Thoracic aorta (tissue), 2 donors: ENCODE data around the gene RASSF4. TPM values are rescaled to one million over a fixed set of nuclear protein-coding genes. Genes with fewer than 3 reads are reported as not detected.

Source experiments
- ATAC-seq: fragments of 150-250 bp; one replicate; pipeline ENCODE4 v1.8.0; 2017; ENCODE audit warnings: low read depth; ENCODE audit not compliant: insufficient number of reproducible peaks, low FRiP score
- DNase-seq: peaks from one replicate; pipeline ENCODE4 v3.0.0-alpha.2; 2020; ENCODE audit warnings: low spot score
- H3K27ac ChIP-seq, 2 donors: fragments of 200-600 bp; sonication (generic); 1 replicate in 1 of 2; 2 replicates in 1 of 2; pipeline ENCODE4 v1.5.1; 2016; ENCODE audit warnings: mild to moderate bottlenecking in 2 of 2, moderate library complexity in 2 of 2
- H3K27me3 ChIP-seq: fragments of 200-600 bp; sonication (generic); replicated peaks from 2 replicates; pipeline ENCODE4 v1.6.0; 2016; ENCODE audit warnings: mild to moderate bottlenecking; ENCODE audit not compliant: insufficient read depth
- H3K36me3 ChIP-seq: fragments of 200-600 bp; sonication (generic); one replicate; pipeline ENCODE4 v1.5.1; 2016
- H3K4me1 ChIP-seq, 2 donors: fragments of 200-600 bp; sonication (generic); 1 replicate in 1 of 2; 2 replicates in 1 of 2; pipeline versions ENCODE4 v1.5.1 to v1.6.0; 2016; ENCODE audit warnings: low read depth in 2 of 2, mild to moderate bottlenecking in 1 of 2; ENCODE audit not compliant: control insufficient read depth in 1 of 2
- H3K4me3 ChIP-seq: fragments of 200-600 bp; sonication (generic); 2 replicates; pipeline ENCODE4 v1.5.1; 2016; ENCODE audit warnings: mild to moderate bottlenecking
- H3K9me3 ChIP-seq: fragments of 200-600 bp; sonication (generic); 2 replicates; pipeline ENCODE4 v1.5.1; 2016
- total RNA-seq, 2 donors: library from RNA; depleted of rRNA; stranded (reverse); fragments of >200 nt; gene quantifications; one replicate each; pipeline versions ENCODE4 v1.1.0 to v1.2.3, GENCODE V29; 2016
- TF ChIP-seq, protein P1 (sequence below): fragments of 200-600 bp; sonication (generic); IDR thresholded peaks from one replicate; pipeline ENCODE4 v1.5.1; 2019; ENCODE audit warnings: antibody characterized with exemption

RASSF4 gene
- total RNA-seq, 2 donors from 2014 or later = 48.5 to 68.5 TPM

- no peak for DNase-seq
- no peaks in the 10 kb centered on the region for H3K27me3 ChIP-seq
- H3K36me3 ChIP-seq = no peaks in the 10 kb centered on the region
- ATAC-seq = no peak
- H3K4me3 ChIP-seq = no peak overlapping the region
- H3K9me3 ChIP-seq = no peaks in the 10 kb centered on the region
- TF ChIP-seq, protein P1, sequence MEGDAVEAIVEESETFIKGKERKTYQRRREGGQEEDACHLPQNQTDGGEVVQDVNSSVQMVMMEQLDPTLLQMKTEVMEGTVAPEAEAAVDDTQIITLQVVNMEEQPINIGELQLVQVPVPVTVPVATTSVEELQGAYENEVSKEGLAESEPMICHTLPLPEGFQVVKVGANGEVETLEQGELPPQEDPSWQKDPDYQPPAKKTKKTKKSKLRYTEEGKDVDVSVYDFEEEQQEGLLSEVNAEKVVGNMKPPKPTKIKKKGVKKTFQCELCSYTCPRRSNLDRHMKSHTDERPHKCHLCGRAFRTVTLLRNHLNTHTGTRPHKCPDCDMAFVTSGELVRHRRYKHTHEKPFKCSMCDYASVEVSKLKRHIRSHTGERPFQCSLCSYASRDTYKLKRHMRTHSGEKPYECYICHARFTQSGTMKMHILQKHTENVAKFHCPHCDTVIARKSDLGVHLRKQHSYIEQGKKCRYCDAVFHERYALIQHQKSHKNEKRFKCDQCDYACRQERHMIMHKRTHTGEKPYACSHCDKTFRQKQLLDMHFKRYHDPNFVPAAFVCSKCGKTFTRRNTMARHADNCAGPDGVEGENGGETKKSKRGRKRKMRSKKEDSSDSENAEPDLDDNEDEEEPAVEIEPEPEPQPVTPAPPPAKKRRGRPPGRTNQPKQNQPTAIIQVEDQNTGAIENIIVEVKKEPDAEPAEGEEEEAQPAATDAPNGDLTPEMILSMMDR = no peak
- H3K27ac ChIP-seq = no peak overlapping the region
- H3K4me1 ChIP-seq = peaks cover 9 to 18% of the 10 kb centered on the region in 2 donors
Observed at GRCh38 chr10:44954962-44955361, 4.6 kb upstream of the RASSF4 start.

DNA sequence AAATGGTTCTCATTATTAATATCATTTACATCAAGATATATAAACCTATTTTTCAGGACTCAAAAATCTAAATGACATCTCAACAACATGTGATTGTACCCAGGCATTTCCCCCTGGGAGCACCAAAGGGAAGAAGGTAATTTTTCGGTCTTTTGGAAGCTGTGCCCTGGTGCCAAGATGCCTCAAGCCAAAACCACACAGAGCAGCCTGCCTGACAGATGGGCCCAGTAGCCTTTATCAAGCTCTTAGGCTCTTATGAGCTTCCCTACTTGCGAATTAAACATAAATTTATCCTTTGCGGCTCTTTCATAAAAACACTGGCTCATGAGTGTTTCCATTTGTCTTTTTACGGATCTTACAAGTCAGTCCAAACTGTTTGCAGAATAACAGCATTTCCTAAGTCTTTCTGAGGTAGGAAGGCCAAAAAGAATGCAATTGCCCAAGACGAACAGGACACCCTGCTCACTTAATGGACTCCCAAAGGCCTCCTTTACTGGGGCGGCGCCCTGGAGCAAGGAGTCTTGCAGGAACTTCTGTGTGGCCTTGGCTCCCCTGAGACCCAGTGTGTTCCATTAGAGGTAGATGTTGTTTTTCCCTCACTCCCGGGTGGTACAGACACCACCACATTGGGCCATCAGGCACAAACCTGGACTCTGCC is 4.1 kb upstream of the RASSF4 start:
- Histone ChIP-seq H3K9me3 (no peaks in the 10 kb centered on the region), H3K27ac (no peak overlapping the region), H3K27me3 (no peaks in the 10 kb centered on the region), H3K36me3 (no peaks in the 10 kb centered on the region), H3K4me1 (peaks cover 9 to 23% of the 10 kb centered on the region in 2 donors), H3K4me3 (no peak overlapping the region)
- ATAC-seq (no peak), DNase-seq (no peak)
- TF ChIP-seq, protein P1 = no peak

DNA sequence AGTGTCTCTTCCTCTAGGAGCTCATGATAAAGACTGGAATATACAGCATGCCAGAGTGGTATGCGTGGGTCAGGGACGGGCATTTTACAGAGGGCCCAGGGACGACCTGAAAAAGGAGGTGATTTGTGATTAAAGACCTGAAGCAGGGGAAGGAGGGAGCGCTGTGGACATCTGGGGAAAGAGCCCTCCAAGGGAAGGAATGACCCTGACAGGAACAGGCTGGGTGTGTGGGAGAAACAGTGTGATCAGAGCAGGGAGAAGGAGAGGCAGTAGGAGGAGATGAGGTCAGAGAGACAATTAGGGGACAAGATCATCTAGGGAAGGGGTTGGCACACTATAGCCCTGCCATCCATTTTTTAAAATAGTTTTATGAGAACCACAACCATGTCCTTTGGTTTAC is 3.4 kb upstream of the RASSF4 start:
- ATAC-seq (no peak), DNase-seq (no peak)
- TF ChIP-seq, protein P1 = no peak
- Histone ChIP-seq H3K4me3 (no peak overlapping the region), H3K36me3 (no peaks in the 10 kb centered on the region), H3K9me3 (no peaks in the 10 kb centered on the region), H3K27ac (no peak overlapping the region), H3K27me3 (no peaks in the 10 kb centered on the region), H3K4me1 (peaks cover 9 to 30% of the 10 kb centered on the region in 2 donors)

DNA sequence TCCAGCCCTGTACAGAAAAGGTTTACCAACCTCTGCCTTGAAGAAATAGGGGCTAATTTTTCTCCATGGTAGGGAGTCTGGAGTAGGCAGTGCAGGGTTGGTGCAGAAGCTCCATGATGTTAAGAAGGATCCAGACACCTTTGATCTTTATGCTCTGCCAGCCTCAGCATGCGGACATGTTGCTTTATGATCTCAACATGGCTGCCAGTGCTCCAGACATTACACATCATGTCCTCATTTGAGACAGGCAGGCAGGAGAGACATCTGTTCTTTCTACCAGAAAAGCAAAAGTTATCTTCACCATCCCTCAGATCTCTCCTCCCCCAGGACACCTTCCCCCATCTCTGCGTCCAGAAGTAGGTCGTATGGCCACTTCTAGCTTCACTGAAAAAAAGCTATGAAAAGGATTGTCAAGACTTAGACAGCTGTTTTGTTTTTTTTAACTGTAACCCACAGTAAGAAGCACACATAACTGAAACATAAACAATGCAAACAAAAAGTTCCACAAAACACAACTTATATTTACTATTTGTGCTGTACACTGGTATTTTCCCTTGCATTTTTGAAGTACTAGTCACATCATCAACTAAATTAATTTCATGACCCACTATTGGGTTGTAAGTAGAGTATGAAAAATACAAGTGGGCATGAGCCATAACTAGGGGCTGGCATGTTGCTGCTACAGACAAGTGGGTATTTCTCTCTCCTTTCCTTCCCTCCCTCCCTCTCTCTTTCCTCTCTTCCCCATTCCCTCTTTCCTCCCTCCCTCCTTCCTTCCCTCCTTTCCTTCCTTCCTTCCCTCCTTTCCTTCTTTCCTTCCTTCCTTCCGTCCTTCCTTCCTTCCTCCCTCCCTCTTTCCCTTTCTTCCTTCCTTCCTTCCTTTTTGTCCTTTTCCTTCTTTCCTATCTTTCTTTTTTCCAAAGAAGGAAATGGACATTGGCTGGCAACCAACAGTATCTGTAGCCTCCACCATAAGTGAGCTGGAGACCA is 2.6 kb upstream of the RASSF4 start:
- H3K27ac ChIP-seq = no peak overlapping the region
- DNase-seq (no peak), ATAC-seq (no peak)
- H3K4me3 ChIP-seq = no peak overlapping the region
- H3K36me3 ChIP-seq = no peaks in the 10 kb centered on the region
- TF ChIP-seq, protein P1 = no peak
- H3K27me3 ChIP-seq = no peaks in the 10 kb centered on the region
- H3K4me1 ChIP-seq = peaks cover 9 to 38% of the 10 kb centered on the region in 2 donors
- no peaks in the 10 kb centered on the region for H3K9me3 ChIP-seq
